GM12872 (cell line): ENCODE measurements around the gene LFNG.

ENCODE experiments used
- TF ChIP-seq, protein P1 (sequence below): IDR thresholded peaks from 3 replicates; pipeline ENCODE4 v1.5.1; 2011; ENCODE audit warnings: low read depth, mild to moderate bottlenecking, low read length, moderate library complexity; ENCODE audit not compliant: insufficient read depth

Gene LFNG

DNA sequence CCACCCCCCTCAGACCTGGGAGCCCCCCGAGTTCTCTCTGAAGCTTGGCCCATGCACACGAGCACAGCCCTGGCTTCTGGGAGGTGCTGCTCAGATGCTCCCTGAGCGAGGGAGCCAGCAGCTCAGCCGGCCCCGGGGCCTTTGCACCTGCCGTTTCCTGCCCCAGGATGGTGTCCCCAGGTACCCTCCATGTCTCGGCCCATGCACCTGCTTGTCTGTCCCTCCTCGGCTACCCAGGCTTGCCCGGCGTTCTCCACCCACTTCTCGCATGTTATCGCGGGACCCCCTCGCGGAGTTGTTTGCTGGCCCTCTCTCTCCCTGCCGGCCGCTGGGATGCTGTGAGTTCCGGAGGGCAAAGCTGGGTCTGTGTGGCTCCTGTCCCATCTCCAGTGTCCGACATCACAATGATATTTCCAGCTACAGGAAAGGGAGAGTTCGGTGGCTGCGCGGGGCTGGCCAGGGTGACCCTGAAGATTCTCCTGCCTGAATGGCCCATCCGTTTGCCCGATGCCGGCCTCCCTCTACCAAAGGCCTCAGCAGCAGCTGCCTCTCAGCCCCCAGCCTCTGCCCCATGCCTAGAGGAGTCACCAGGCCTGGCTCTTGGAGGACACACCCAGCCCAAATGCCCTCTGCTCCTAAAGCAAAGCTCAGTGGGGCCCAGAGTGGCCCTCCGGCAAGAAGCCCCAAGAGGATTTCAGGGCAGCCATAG is 12.2 kb upstream of the LFNG start:
- TF ChIP-seq, protein P1, sequence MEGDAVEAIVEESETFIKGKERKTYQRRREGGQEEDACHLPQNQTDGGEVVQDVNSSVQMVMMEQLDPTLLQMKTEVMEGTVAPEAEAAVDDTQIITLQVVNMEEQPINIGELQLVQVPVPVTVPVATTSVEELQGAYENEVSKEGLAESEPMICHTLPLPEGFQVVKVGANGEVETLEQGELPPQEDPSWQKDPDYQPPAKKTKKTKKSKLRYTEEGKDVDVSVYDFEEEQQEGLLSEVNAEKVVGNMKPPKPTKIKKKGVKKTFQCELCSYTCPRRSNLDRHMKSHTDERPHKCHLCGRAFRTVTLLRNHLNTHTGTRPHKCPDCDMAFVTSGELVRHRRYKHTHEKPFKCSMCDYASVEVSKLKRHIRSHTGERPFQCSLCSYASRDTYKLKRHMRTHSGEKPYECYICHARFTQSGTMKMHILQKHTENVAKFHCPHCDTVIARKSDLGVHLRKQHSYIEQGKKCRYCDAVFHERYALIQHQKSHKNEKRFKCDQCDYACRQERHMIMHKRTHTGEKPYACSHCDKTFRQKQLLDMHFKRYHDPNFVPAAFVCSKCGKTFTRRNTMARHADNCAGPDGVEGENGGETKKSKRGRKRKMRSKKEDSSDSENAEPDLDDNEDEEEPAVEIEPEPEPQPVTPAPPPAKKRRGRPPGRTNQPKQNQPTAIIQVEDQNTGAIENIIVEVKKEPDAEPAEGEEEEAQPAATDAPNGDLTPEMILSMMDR, result no peak

DNA sequence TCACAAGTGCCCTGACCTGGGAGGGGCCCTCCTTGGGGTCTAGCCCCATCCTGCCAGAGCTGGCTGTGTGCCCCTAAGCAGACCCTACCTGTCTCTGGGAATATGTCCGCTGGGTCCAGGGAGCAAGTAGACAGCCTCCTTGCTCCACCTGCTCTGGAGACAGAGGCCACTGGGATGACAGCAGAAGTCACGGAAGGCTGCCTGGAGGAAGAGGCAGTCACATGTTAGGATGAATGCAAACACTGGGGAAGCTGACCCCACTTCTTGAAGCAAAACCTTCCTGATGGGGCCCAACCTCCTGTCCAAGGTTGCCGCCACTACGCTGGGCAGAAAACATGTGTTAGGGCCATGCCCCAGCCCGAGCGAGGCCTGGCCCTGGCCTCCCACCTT is 11.7 kb upstream of the LFNG start:
- TF ChIP-seq, protein P1, result no peak

DNA sequence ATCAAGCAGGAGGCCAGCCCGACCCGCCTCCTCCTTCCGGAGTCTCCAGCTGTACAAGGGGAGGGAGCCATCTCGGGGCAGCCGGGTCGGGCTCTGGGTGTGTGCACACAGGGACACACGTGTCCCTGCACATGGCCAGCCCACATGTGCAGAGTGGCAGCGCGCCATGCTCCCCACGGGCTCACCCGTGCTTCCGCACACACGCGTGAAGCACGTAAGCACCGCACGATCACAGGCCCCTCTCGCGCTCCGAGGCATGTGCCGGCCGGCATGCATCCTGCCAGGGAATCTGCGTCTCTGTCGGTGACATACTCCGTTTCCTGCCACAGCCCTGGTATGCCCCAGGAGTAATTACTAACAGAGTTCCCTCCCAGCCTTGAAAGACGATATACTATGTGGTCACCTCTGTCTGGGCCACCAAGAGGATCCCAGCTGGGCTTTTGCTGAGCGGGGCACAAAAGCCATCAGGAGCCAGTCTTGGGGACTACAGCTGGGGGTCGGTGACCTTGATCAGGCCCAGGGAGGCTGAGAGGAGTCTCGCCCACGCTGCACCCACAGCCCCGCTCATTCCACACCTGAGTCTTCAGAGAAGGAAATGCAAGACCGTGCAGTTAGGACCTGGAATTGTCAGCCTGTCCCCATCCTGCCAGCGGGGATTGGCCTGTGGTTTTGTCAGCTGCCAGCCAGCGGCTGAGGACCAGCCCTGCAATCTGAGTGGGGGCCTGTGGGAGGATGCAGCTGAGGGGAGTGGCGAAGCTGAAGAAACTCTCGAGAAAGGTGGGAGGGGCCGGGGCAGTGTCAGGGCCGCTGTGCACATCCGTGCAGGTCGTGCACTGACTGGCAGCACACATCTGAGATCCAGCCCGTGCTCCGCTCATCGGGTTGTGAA is 11.0 kb upstream of the LFNG start:
- TF ChIP-seq, protein P1, result no peak

GRCh38 chr7:2509298-2509906 is 10.2 kb upstream of the LFNG start:
- TF ChIP-seq, protein P1, result no peak

- TF ChIP-seq, protein P1, result no peak
These were observed 9.3 kb upstream of the LFNG start for GRCh38 chr7:2510130-2510776.

- TF ChIP-seq, protein P1, result no peak
These were observed 8.4 kb upstream of the LFNG start for GRCh38 chr7:2510909-2511768.
